Right lobe of liver (tissue), 6 donors: ENCODE results near the gene MTHFR. TPM values are rescaled to one million over a fixed set of nuclear protein-coding genes. Genes with fewer than 3 reads are reported as not detected.
A peak's percentile ranks its signal among the peaks of the same experiment; 100 is the strongest.

Experiments used
- ATAC-seq, 4 donors: fragments of 200-7000 bp; cut with Tn5 transposase; one replicate each; pipeline ENCODE4 v1.9.1; 2020; ENCODE audit warnings: mild to moderate bottlenecking in 4 of 4, moderate library complexity in 4 of 4
- DNase-seq, 3 donors: peaks; one replicate each; pipeline ENCODE4 v3.0.0-alpha.2; 2020
- H3K27ac ChIP-seq, 3 donors: fragments of 200-600 bp; one replicate each; pipeline ENCODE4 v1.8.0; 2022
- H3K27me3 ChIP-seq, 2 donors: fragments of 200-600 bp; one replicate each; pipeline ENCODE4 v1.8.0; 2022
- H3K36me3 ChIP-seq, 4 donors: fragments of 200-600 bp; sonication (generic) in 1 of 4; one replicate each; pipeline versions ENCODE4 v1.5.1 to v1.8.0; 2017 to 2022; ENCODE audit warnings: control low read depth in 1 of 4
- H3K4me1 ChIP-seq, 4 donors: fragments of 200-600 bp; sonication (generic) in 1 of 4; one replicate each; pipeline versions ENCODE4 v1.5.1 to v1.8.0; 2017 to 2022; ENCODE audit warnings: control low read depth in 1 of 4
- H3K4me3 ChIP-seq, 3 donors: fragments of 200-600 bp; one replicate each; pipeline ENCODE4 v1.8.0; 2022
- H3K9me3 ChIP-seq, 4 donors: fragments of 200-600 bp; sonication (generic) in 1 of 4; one replicate each; pipeline versions ENCODE4 v1.5.1 to v1.8.0; 2017 to 2022; ENCODE audit warnings: control low read depth in 1 of 4
- POLR2A ChIP-seq: fragments of 450-650 bp; IDR thresholded peaks from one replicate; pipeline ENCODE4 v1.6.1; 2017; ENCODE audit warnings: antibody characterized with exemption, mild to moderate bottlenecking
- WGBS: methylation state at CpG from one replicate; pipeline ENCODE4 v1.1.6; 2018; ENCODE audit warnings: low coverage, low lambda C conversion rate; ENCODE audit not compliant: insufficient coverage; ENCODE audit errors: missing lambda C conversion rate; 5-methylcytosine and 5-hydroxymethylcytosine counted together
- intact Hi-C, 2 donors: fragments of 100-400 bp; cut with DNase I; formaldehyde crosslinking; loops; one replicate each; pipeline versions ENCODE4 v1.11.2 to v1.14.1; 2022
- total RNA-seq, 6 experiments: library from RNA; depleted of rRNA in 2 of 6; stranded (reverse); fragments of >200 nt in 2 of 6; fragmentation: NEBNext Ultra II Directional in 3 of 6; extraction: Animal tissue kit (Norgen Biotek cat#: 25700) in 3 of 6; gene quantifications; one replicate each; pipeline versions ENCODE4 v1.1.0 to v1.2.4, GENCODE V29; 2016 to 2023
- TF ChIP-seq, protein P1 (sequence below), 4 donors: fragments of 200-600 bp in 3 of 4; fragments of 450-650 bp in 1 of 4; IDR thresholded peaks; one replicate each; pipeline versions ENCODE4 v1.5.1 to v1.8.0; 2016 to 2022; ENCODE audit warnings: antibody characterized with exemption in 4 of 4, mild to moderate bottlenecking in 2 of 4
- donor health status: DM: no; HTN: yes; CAD: no.
- donor health status: DM: no; HTN: no; CAD: no.
- donor health status: DM: no; HTN: no; CAD: no.
- donor health status: DM: no; HTN: yes; CAD: no.
- donor health status: DM: no; HTN: yes; CAD: no.

Gene MTHFR
- total RNA-seq, 6 experiments from 2014 or later = 10.6 to 20.1 (median 15.6) TPM

DNA sequence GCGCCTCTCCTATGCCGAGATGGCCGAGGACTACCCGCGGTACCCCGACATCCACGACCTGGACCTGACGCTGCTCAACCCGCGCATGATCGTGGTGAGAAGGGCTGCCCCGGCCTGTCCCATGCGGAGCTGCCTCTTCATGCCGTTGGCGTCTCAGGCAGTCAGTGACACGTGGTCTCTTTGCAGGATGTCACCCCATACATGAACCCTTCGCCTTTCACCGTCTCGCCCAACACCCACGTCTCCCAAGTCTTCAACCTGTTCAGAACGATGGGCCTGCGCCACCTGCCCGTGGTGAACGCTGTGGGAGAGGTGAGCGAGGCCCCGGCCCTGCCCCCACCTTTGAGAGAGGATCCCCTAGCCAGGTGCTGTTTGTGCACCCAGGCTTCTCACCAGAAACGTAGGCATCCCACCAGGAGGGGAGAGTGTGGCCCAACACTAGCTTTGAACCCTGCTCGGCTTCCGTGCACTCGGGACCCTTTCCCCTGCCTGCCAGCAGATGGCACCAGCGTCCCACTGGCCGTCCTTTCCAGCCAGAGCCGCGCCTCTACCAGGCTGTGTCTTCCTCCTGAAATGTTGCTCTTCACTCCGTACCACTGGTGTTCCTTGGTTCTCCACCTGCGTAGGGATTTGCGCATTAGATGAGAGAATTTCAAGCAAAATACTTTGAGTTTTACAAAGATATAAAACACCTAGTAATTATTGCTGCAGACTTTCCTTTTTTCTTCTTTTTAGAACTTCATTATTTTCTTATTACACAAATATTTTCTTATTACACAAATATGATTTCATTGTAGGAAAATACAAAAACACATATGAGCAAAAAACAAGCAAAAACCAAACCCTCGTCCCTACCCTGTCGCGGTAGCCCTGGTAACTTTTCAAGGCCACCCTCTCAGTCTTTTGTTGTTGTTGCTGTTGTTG is 32.8 kb upstream of the MTHFR start:
- Histone ChIP-seq H3K27ac (peak overlapping the region in 2 of 3 donors; percentile 59 to 87), H3K36me3 (peaks cover 2 to 67% (median 24%) of the 10 kb centered on the region in 4 donors), H3K4me1 (peaks cover 0 to 48% (median 25%) of the 10 kb centered on the region in 4 donors), H3K4me3 (no peak overlapping the region), H3K27me3 (no peaks in the 10 kb centered on the region), H3K9me3 (no peaks in the 10 kb centered on the region)
- TF ChIP-seq, protein P1, sequence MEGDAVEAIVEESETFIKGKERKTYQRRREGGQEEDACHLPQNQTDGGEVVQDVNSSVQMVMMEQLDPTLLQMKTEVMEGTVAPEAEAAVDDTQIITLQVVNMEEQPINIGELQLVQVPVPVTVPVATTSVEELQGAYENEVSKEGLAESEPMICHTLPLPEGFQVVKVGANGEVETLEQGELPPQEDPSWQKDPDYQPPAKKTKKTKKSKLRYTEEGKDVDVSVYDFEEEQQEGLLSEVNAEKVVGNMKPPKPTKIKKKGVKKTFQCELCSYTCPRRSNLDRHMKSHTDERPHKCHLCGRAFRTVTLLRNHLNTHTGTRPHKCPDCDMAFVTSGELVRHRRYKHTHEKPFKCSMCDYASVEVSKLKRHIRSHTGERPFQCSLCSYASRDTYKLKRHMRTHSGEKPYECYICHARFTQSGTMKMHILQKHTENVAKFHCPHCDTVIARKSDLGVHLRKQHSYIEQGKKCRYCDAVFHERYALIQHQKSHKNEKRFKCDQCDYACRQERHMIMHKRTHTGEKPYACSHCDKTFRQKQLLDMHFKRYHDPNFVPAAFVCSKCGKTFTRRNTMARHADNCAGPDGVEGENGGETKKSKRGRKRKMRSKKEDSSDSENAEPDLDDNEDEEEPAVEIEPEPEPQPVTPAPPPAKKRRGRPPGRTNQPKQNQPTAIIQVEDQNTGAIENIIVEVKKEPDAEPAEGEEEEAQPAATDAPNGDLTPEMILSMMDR (IDR thresholded peaks at IDR 0.05) = peak; percentile 97 to 99 (median 98)
- no peak for TF ChIP-seq POLR2A
- intact Hi-C loops = loop anchor here (2.0 to 10.0 kb wide), 3 partner anchors 54 to 129 kb away; no protein-coding TSS in a partner anchor
- 16% methylated on average over 9 of the region's 40 CpGs for WGBS
- ATAC-seq (peak; percentile 69 to 74 (median 70)), DNase-seq (peak; percentile 81 to 85 (median 82))

DNA sequence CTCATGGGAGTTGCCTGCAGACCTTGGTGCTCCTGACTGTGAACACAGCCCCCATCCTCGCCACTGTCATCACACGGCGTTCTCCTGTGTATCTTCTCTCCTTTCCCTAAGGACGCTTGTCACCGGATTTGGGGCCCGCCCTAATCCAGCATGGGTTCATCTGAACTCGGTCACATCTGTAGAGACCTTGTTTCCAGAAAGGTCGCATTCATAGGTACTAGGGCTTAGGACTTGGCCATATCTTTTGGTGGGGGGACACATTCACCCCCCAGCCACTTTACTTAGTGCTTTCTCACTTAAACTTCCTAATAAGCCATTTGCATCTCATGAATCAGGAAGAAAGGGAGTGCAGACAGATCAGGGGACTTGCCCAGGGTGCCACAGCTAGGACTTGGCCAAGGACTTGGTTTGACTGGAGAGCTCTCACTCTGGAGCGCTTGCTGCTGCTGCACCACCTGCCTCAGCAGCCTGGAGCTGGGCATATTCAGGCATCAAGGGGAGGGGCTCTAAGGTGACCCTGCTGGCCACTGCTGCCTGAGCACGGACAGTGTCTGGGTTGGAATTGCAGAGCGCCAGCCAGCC is 32.1 kb upstream of the MTHFR start:
- ATAC-seq = no peak
- no peaks in the 10 kb centered on the region for H3K9me3 ChIP-seq
- 74% methylated on average over 9 of the region's 11 CpGs for WGBS
- peaks cover 0 to 41% (median 21%) of the 10 kb centered on the region in 4 donors for H3K4me1 ChIP-seq
- TF ChIP-seq, protein P1 (IDR thresholded peaks at IDR 0.05) = no peak
- TF ChIP-seq POLR2A = no peak
- DNase-seq = no peak
- no peaks in the 10 kb centered on the region for H3K27me3 ChIP-seq
- H3K27ac ChIP-seq = no peak overlapping the region
- intact Hi-C loops = loop anchor here (2.0 to 10.0 kb wide), 3 partner anchors 55 to 129 kb away; no protein-coding TSS in a partner anchor
- H3K4me3 ChIP-seq = no peak overlapping the region
- H3K36me3 ChIP-seq = peaks cover 2 to 70% (median 28%) of the 10 kb centered on the region in 4 donors

DNA sequence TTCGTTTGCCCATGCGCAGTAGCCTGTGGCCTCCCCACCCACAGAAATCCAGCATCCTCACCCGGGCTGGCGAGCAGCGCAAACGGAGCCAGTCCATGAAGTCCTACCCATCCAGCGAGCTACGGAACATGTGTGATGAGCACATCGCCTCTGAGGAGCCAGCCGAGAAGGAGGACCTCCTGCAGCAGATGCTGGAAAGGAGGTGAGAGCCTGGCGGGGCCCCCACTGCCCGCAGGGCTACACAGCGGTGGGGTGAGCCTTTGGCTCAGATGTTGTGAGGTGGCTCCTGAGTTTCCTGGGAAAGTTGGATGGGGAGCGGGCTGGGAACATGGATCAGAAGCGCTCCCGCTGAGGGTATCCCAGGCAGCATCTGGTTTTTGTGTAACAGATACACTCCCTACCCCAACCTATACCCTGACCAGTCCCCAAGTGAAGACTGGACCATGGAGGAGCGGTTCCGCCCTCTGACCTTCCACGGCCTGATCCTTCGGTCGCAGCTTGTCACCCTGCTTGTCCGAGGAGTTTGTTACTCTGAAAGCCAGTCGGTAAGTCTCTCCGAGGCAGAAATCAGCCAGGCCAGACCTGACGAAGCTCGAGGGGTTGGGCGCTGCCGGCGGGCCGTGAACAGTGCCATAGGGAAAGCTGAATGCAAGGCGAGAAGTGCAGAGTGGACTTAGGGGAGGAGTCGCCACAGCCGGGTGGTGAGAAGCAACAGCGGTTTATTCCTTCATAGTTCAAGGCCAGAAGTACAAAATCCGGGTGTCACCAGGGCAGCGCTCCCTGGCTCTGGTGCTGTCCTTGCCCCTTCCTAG is 31.4 kb upstream of the MTHFR start:
- WGBS = 60% methylated on average over 16 of the region's 36 CpGs
- intact Hi-C loops = loop anchor here (2.0 to 10.0 kb wide), 3 partner anchors 56 to 130 kb away; no protein-coding TSS in a partner anchor
- no peaks in the 10 kb centered on the region for H3K9me3 ChIP-seq

More for the DNA sequence above, 31.4 kb upstream of the MTHFR start:
- ATAC-seq = no peak
- DNase-seq = no peak
- no peaks in the 10 kb centered on the region for H3K27me3 ChIP-seq
- H3K27ac ChIP-seq = no peak overlapping the region
- no peak overlapping the region for H3K4me3 ChIP-seq
- peaks cover 2 to 76% (median 28%) of the 10 kb centered on the region in 4 donors for H3K36me3 ChIP-seq
- TF ChIP-seq, protein P1 (IDR thresholded peaks at IDR 0.05) = no peak
- TF ChIP-seq POLR2A = no peak
- peaks cover 0 to 35% (median 19%) of the 10 kb centered on the region in 4 donors for H3K4me1 ChIP-seq
